ENCODE measurements around the gene CCL24.
"Not testable (repeated sequence)": the region's sequence is repeated elsewhere in the genome, so short reads cannot be mapped to it uniquely, and the experiment has no call there.

Gene CCL24

GRCh38 chr7:75789361-75789924, 24.2 kb downstream of the CCL24 start:
- TF ChIP-seq CTCF (IDR thresholded peaks at IDR 0.05; ENCODE audit: insufficient read depth, low read length, missing control alignments), result no peak
- POLR2A ChIA-PET, result no interaction called here
- CTCF ChIA-PET, result no interaction called here
- no peak overlapping the region for H3K4me3 ChIP-seq (ENCODE audit: low read depth, low read length)
- DNase-seq (ENCODE audit: low read depth, low spot score), result no peak

- CTCF ChIA-PET; DNase-seq (ENCODE audit: low read depth, low spot score); H3K4me3 ChIP-seq (ENCODE audit: low read depth, low read length); POLR2A ChIA-PET: not testable (repeated sequence)
These were observed 25.3 kb downstream of the CCL24 start for GRCh38 chr7:75788154-75788847.

DNA sequence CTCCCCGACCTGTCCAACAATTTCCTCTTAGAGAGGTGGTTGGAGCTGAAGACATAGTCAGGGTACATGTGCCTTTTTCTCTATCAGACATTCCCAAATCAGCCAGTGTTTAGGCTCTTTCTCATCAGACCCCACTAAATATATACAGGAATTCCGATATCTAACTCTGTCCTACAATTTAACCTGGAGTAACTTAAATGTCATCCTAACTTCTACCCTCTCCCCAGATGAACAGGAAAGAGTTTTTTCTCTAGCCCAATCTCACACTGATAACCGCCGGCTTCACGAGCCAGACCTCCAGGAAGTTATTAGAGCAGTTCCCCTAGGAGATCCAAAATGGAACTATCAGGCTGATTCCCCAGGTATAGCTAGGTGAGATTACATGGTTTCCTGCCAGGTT, 30.5 kb downstream of the CCL24 start:
- POLR2A ChIA-PET; H3K4me3 ChIP-seq (ENCODE audit: low read depth, low read length); DNase-seq (ENCODE audit: low read depth, low spot score): not testable (repeated sequence)
- CTCF ChIA-PET, result interaction anchor here (0.6 kb wide), 1 partner anchor 89 kb away, joined by 3 read pairs; no protein-coding TSS in a partner anchor

DNA sequence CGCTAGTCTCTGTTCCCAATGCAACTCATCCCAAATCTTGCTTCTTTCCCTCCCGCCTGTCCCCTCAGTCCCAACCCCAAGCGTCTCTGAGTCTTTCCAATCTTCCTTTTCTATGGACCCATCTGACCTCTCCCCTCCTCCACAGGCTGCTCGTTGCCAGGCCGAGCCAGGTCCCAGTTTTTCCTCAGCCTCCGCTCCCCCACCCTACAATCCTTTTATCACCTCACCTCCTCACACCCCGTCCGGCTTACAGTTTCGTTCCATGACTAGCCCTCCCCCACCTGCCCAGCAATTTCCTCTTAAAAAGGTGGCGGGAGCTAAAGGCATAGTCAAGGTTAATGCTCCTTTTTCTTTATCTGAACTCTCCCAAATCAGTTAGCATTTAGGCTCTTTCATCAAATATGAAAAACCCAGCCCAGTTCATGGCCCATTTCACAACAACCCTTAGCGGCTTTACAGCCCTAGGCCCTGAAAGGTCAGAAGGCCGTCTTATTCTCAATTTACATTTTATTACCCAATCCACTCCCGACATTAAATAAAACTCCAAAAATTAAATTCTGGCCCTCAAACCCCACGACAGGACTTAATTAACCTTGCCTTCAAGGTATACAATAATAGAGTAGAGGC, 32.8 kb downstream of the CCL24 start:
- POLR2A ChIA-PET; DNase-seq (ENCODE audit: low read depth, low spot score); CTCF ChIA-PET; H3K4me3 ChIP-seq (ENCODE audit: low read depth, low read length): not testable (repeated sequence)

DNA sequence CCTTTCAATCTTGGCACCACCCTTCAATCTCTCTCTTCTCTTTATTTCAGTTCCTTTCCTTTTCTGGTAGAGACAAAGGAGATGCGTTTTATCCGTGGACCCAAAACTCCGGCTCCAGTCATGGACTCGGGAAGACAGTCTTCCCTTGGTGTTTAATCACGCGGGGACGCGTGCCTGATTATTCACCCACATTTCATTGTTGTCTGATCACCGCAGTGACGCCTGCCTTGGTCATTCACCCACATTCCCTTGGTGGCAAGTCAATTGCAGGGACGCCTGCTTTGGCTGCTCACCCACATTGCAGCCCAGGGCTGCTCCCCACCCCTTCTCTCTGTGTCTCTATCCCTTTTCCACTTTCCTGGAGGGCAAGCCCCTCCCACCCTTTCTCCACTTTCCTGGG, 34.1 kb downstream of the CCL24 start:
- DNase-seq (ENCODE audit: low read depth, low spot score); H3K4me3 ChIP-seq (ENCODE audit: low read depth, low read length); CTCF ChIA-PET; POLR2A ChIA-PET: not testable (repeated sequence)

- H3K4me3 ChIP-seq (ENCODE audit: low read depth, low read length); POLR2A ChIA-PET; CTCF ChIA-PET; DNase-seq (ENCODE audit: low read depth, low spot score): not testable (repeated sequence)
These were observed 34.6 kb downstream of the CCL24 start for GRCh38 chr7:75779035-75779434.

DNA sequence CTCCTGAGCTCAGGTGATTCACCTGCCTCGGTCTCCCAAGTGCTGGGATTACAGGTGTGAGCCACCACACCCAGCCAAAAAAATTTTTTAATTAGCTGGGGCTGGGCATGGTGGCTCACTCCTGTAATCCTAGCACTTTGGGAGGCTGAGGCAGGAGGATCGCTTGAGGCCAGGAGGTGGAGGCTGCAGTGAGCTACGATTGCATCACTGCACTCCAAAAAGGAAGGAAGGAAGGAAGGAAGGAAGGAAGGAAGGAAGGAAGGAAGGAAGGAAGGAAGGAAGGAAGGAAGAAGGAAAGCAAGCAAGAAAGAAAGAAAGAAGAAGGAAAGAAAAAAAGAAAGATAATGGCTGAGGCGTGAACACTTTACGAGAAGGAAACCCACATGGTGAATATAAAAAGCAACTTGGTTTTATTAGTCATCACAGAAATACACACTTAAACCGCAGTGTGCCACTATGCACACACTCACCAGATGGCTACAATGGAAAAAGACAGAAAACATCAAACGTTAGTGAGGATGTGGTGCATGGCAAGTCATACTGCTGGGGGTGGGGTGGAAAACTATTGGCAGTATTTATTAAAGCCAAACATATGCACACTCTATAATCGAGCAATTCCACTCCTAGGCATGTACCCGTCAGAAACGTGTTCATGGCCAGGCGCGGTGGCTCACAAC, 37.2 kb downstream of the CCL24 start:
- no peak overlapping the region for H3K4me3 ChIP-seq (ENCODE audit: low read depth, low read length)
- no peak for TF ChIP-seq CTCF (IDR thresholded peaks at IDR 0.05; ENCODE audit: insufficient read depth, low read length, missing control alignments)
- DNase-seq (ENCODE audit: low read depth, low spot score), result peak; percentile 77
- ChIA-PET POLR2A (no interaction called here), CTCF (interaction anchor here (1.5 to 1.8 kb wide), 2 partner anchors 14 to 244 kb away, joined by 6 to 8 read pairs; no protein-coding TSS in a partner anchor)

- POLR2A ChIA-PET; H3K4me3 ChIP-seq (ENCODE audit: low read depth, low read length); DNase-seq (ENCODE audit: low read depth, low spot score): not testable (repeated sequence)
- CTCF ChIA-PET, result interaction anchor here (1.3 kb wide), 1 partner anchor 11 kb away, joined by 4 read pairs; no protein-coding TSS in a partner anchor
These were observed 39.6 kb downstream of the CCL24 start for GRCh38 chr7:75773958-75774357.

DNA sequence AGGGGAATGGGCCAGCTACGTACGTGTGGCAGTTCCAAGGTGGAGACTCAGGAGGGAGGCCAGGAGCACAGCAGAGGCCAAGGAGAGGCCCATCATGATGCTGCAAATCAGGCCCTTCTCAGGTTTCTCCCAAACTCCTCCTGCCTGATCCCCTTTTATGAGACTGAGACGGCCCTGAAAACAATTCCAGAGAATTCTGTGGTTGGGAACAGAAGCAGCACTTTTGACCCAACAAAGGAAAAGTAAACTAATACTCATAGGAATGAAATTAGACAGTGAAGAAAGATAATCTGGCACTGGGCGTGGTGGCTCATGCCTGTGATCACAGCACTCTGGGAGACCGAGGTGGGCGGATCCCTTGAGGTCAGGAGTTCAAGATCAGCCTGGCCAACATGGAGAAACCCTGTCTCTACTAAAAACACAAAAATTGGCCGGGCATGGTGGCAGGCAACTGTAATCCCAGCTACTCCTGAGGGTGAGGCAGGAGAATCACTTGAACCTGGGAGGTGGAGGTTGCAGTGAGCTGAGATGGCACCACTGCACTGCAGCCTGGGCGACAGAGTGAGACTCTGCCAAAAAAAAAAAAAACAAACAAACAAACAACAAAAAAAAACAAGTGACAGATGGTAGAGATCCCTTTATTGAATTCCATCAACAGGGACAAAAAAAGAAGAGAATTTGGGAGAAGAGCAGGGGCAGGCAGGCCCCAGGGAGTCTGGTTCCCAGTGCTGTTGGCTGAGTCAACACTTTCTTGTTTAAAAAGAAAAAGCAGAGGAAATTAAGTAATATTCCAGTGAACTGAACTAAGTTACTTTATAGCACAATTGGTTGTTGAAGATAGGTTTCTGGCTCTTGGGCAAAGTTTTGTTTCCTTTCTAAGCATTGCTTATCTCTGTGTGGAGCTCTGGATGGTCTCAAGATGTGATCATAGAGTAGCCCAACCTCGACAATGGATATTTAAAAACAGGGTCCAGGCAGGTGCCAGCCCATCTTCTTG, 41.2 kb downstream of the CCL24 start, which contains the start of gene CCL26:
CCL26 (minus strand) TSS at position 131 of the 997 bp plus-strand sequence; CDS start at position 96, 35 bp downstream.
- POLR2A ChIA-PET, result no interaction called here
- CTCF ChIA-PET, result interaction anchor here (1.3 kb wide), 1 partner anchor 248 kb away, joined by 4 read pairs; no protein-coding TSS in a partner anchor
- peak; percentile 40 for DNase-seq (ENCODE audit: low read depth, low spot score)
- no peak for TF ChIP-seq CTCF (IDR thresholded peaks at IDR 0.05; ENCODE audit: insufficient read depth, low read length, missing control alignments)
- no peak within 1 kb of the TSS for H3K4me3 ChIP-seq (ENCODE audit: low read depth, low read length)

Data from AG04449 (cell line).